K562 (cell line): Measurements from ENCODE around the gene IFITM2. TPM values are rescaled to one million over a fixed set of nuclear protein-coding genes. Genes with fewer than 3 reads are reported as not detected.

Source experiments
- ARNT ChIP-seq, 2 experiments: fragments of 450-650 bp; IDR thresholded peaks; 2 replicates each; pipeline ENCODE4 v1.6.1; 2016; ENCODE audit warnings: mild to moderate bottlenecking in 1 of 2
- BCOR ChIP-seq: fragments of 450-650 bp; IDR thresholded peaks from 2 replicates; pipeline ENCODE4 v1.6.1; 2016
- CTCF ChIP-seq, 3 experiments: IDR thresholded peaks in 2 of 3; conservative IDR thresholded peaks in 1 of 3; 2 replicates each; pipeline ENCODE4 v1.5.1; 2011 to 2012; ENCODE audit warnings: low read length in 3 of 3, mild to moderate bottlenecking in 3 of 3, control low read depth in 2 of 3, improper control_type of control experiment in 1 of 3, inconsistent platforms in 1 of 3, low read depth in 1 of 3, mixed read lengths in 1 of 3, moderate library complexity in 1 of 3; ENCODE audit not compliant: insufficient read depth in 2 of 3
- KDM4B ChIP-seq, 2 experiments: fragments of 450-650 bp in 1 of 2; sonication (generic) in 1 of 2; IDR thresholded peaks; 2 replicates each; pipeline ENCODE4 v1.6.1; 2016 to 2017; ENCODE audit warnings: borderline replicate concordance in 2 of 2, antibody characterized with exemption in 1 of 2, low read depth in 1 of 2, mild to moderate bottlenecking in 1 of 2
- MED1 ChIP-seq: sonication (generic); formaldehyde crosslinking; IDR thresholded peaks from 2 replicates; pipeline ENCODE4 v1.8.1; 2023; ENCODE audit warnings: missing genetic modification reagents, borderline replicate concordance
- MYBL2 ChIP-seq, 2 experiments: fragments of 450-650 bp in 1 of 2; sonication (generic) in 1 of 2; formaldehyde crosslinking in 1 of 2; IDR thresholded peaks; 2 replicates each; pipeline versions ENCODE4 v1.6.1 to v1.8.1; 2017 to 2022; ENCODE audit warnings: borderline replicate concordance in 1 of 2, inconsistent platforms in 1 of 2, low read depth in 1 of 2, mild to moderate bottlenecking in 1 of 2, missing genetic modification reagents in 1 of 2, moderate library complexity in 1 of 2
- NCOA1 ChIP-seq: fragments of 450-650 bp; IDR thresholded peaks from 2 replicates; pipeline ENCODE4 v1.6.1; 2016; ENCODE audit warnings: low read depth
- NFATC3 ChIP-seq: fragments of 450-650 bp; IDR thresholded peaks from 2 replicates; pipeline ENCODE4 v1.6.1; 2017; ENCODE audit warnings: mild to moderate bottlenecking
- NFRKB ChIP-seq: fragments of 450-650 bp; IDR thresholded peaks from 2 replicates; pipeline ENCODE4 v1.6.1; 2016; ENCODE audit warnings: low read depth
- RERE ChIP-seq: sonication (generic); formaldehyde crosslinking; IDR thresholded peaks from 2 replicates; pipeline ENCODE4 v1.8.0; 2023; ENCODE audit warnings: missing genetic modification reagents, mild to moderate bottlenecking, borderline replicate concordance
- RNF219 ChIP-seq: fragments of 250-450 bp; sonication (Bioruptor Pico); IDR thresholded peaks from 2 replicates; pipeline ENCODE4 v1.5.0; 2022; ENCODE audit warnings: mild to moderate bottlenecking
- SOX6 ChIP-seq: fragments of 450-650 bp; IDR thresholded peaks from 2 replicates; pipeline ENCODE4 v1.6.1; 2014; ENCODE audit warnings: mild to moderate bottlenecking
- ZNF197 ChIP-seq: fragments of 200-800 bp; sonication (Bioruptor generic); IDR thresholded peaks from 2 replicates; pipeline ENCODE4 v1.6.1; 2016; ENCODE audit warnings: low read depth, missing genetic modification characterization, missing compliant biosample characterization
- ZNF445 ChIP-seq: fragments of 250-450 bp; sonication (Bioruptor Pico); IDR thresholded peaks from 2 replicates; pipeline ENCODE4 v1.4.0; 2020; ENCODE audit warnings: low read depth, mild to moderate bottlenecking, moderate library complexity
- ZNF561 ChIP-seq: fragments of 450-650 bp; formaldehyde crosslinking; conservative IDR thresholded peaks from 2 replicates; pipeline ENCODE4 v1.4.0; 2020; ENCODE audit warnings: mild to moderate bottlenecking, moderate library complexity
- polyA plus RNA-seq, 8 experiments: library from polyadenylated mRNA; depleted of rRNA in 4 of 8; stranded (reverse) in 5 of 8; unstranded in 3 of 8; fragments of >200 nt; fragmentation: Nextera tagmentation in 2 of 8; fragmentation: Illumina TruSeq in 1 of 8; extraction: Ambion mirVana in 2 of 8; extraction: Trizol in 1 of 8; gene quantifications; 2 replicates each; pipeline versions ENCODE4 v1.2.1 to v1.2.3, GENCODE V29; 2011 to 2014; ENCODE audit warnings: inconsistent platforms in 1 of 8, missing spikeins in 1 of 8
- total RNA-seq, 7 experiments: library from RNA; depleted of rRNA in 6 of 7; stranded (reverse); fragments of >200 nt in 6 of 7; fragmentation: Illumina TruSeq in 2 of 7; extraction: Trizol in 2 of 7; gene quantifications; 2 replicates each; pipeline versions ENCODE4 v1.2.1 to v1.2.3, GENCODE V29; 2011 to 2021; ENCODE audit warnings: low replicate concordance in 1 of 7

IFITM2 gene
- total and polyA plus RNA-seq, 9 of the 15 experiments (the other 6 are each of a cell fraction or from before 2014, with no cell fraction given): 52.8 to 4,872 (median 356) TPM

- TF ChIP-seq MYBL2 (IDR thresholded peaks at IDR 0.05; ENCODE audit: low read depth): no peak
- TF ChIP-seq MYBL2 (CRISPR knock-in tag; IDR thresholded peaks at IDR 0.05; ENCODE audit: borderline replicate concordance): no peak
- TF ChIP-seq ZNF561 (CRISPR knock-in tag): no peak
- TF ChIP-seq RNF219: peak; percentile 13; the same call in 1 of the 2 replicates
- no peak for TF ChIP-seq NCOA1
- TF ChIP-seq ZNF445 (CRISPR knock-in tag): no peak
- no peak for TF ChIP-seq KDM4B (IDR thresholded peaks at IDR 0.05; ENCODE audit: borderline replicate concordance in 2 of 2, low read depth in 1 of 2)
- TF ChIP-seq ARNT (IDR thresholded peaks at IDR 0.05): no peak
- TF ChIP-seq MED1 (CRISPR knock-in tag): no peak
- peak; percentile 34 for TF ChIP-seq NFRKB
- TF ChIP-seq SOX6: no peak
- TF ChIP-seq RERE (CRISPR knock-in tag): no peak
- TF ChIP-seq NFATC3: 0 out of 2 replicates have a peak, but pooled peaks have one; percentile 44
- TF ChIP-seq BCOR: peak; percentile 6; the same call in 1 of the 2 replicates
- TF ChIP-seq CTCF (IDR thresholded peaks at IDR 0.05 in 2 of 3, conservative IDR thresholded peaks at IDR 0.05 in 1 of 3; ENCODE audit: insufficient read depth in 2 of 3, low read depth in 1 of 3, low read length in 3 of 3): no peak
- TF ChIP-seq ZNF197 (CRISPR knock-in tag): no peak
Measured at GRCh38 chr11:329886-330253, 22.3 kb downstream of the IFITM2 start (continued).
